Spleen (tissue), 7 donors: Measurements from ENCODE around the gene FCHO1.

ENCODE experiments used
- CTCF ChIP-seq, 11 experiments: fragments of 200-600 bp in 7 of 11; fragments of 450-650 bp in 4 of 11; sonication (generic) in 4 of 11; IDR thresholded peaks in 8 of 11; conservative IDR thresholded peaks in 3 of 11; 1 replicate in 7 of 11; 2 replicates in 4 of 11; pipeline versions ENCODE4 v1.4.0 to v1.8.0; 2016 to 2021; ENCODE audit warnings: antibody characterized with exemption in 11 of 11, inconsistent platforms in 4 of 11, mild to moderate bottlenecking in 1 of 11
- POLR2A ChIP-seq, 3 donors: fragments of 450-650 bp; IDR thresholded peaks; one replicate each; pipeline ENCODE4 v1.5.1; 2017; ENCODE audit warnings: antibody characterized with exemption in 3 of 3, mild to moderate bottlenecking in 1 of 3
- donor health status: DM: no; HTN: no; CAD: no; lungs with moderate emphysema.
- donor health status: DM: no; HTN: no; CAD: no.
- donor health status: DM: no; HTN: no; CAD: no.

- TF ChIP-seq POLR2A (IDR thresholded peaks at IDR 0.05) (no peak), CTCF (IDR thresholded peaks at IDR 0.05 in 8 of 11, conservative IDR thresholded peaks at IDR 0.05 in 3 of 11) (no peak)
These were observed 24.1 kb upstream of the FCHO1 start for GRCh38 chr19:17726964-17727773.
